Ovary (tissue), 9 donors: ENCODE measurements around the gene FOLR2. TPM values are rescaled to one million over a fixed set of nuclear protein-coding genes. Genes with fewer than 3 reads are reported as not detected.

Experiments used
- DNase-seq, 5 donors: peaks; one replicate each; pipeline ENCODE4 v3.0.0-alpha.2; 2019 to 2020
- H3K27ac ChIP-seq, 2 donors: fragments of 200-600 bp; one replicate each; pipeline versions ENCODE4 v1.5.1 to v1.8.0; 2019 to 2022
- H3K27me3 ChIP-seq: fragments of 200-600 bp; one replicate; pipeline ENCODE4 v1.8.0; 2022
- H3K36me3 ChIP-seq: fragments of 200-600 bp; sonication (generic); one replicate; pipeline ENCODE4 v1.5.1; 2019
- H3K4me1 ChIP-seq: one replicate; pipeline ENCODE4 v1.8.1; 2013; ENCODE audit warnings: mild to moderate bottlenecking, moderate library complexity; ENCODE audit not compliant: insufficient read depth
- H3K4me3 ChIP-seq: fragments of 200-600 bp; sonication (generic); one replicate; pipeline ENCODE4 v1.5.1; 2017
- H3K9me3 ChIP-seq, 2 donors: fragments of 200-600 bp in 1 of 2; sonication (generic) in 1 of 2; one replicate each; pipeline versions ENCODE4 v1.5.1 to v1.8.1; 2013 to 2019; ENCODE audit warnings: mild to moderate bottlenecking in 1 of 2, moderate library complexity in 1 of 2
- CTCF ChIP-seq, 3 donors: fragments of 450-650 bp in 2 of 3; fragments of 200-600 bp in 1 of 3; IDR thresholded peaks; one replicate each; pipeline versions ENCODE4 v1.5.1 to v1.8.0; 2016 to 2022; ENCODE audit warnings: antibody characterized with exemption in 3 of 3, mild to moderate bottlenecking in 1 of 3
- EP300 ChIP-seq: sonication (generic); formaldehyde crosslinking; IDR thresholded peaks from one replicate; pipeline ENCODE4 v1.6.1; 2017; ENCODE audit warnings: antibody characterized with exemption
- POLR2A ChIP-seq: fragments of 450-650 bp; IDR thresholded peaks from one replicate; pipeline ENCODE4 v1.6.1; 2017; ENCODE audit warnings: antibody characterized with exemption, mild to moderate bottlenecking, moderate library complexity
- WGBS, 3 donors: extraction: QIAGEN DNeasy Blood & Tissue Kit in 1 of 3; methylation state at CpG; one replicate each; pipeline versions ENCODE4 v1.1.5 to v1.1.7; 2013 to 2017; 5-methylcytosine and 5-hydroxymethylcytosine counted together
- intact Hi-C, 4 donors: fragments of 100-400 bp; cut with DNase I; formaldehyde crosslinking; loops; one replicate each; pipeline versions ENCODE4 v1.11.0 to v1.15.1; 2022 to 2023
- polyA plus RNA-seq, 2 donors: library from polyadenylated mRNA; stranded (reverse); fragments of 200-250 nt in 1 of 2; fragments of 350-450 nt in 1 of 2; fragmentation: Illumina TruSeq in 1 of 2; extraction: RNeasy Lipid Tissue Mini Kit (QIAGEN cat#74804) in 1 of 2; gene quantifications; one replicate each; pipeline ENCODE4 v1.2.3, GENCODE V29; 2013 to 2014
- total RNA-seq, 7 donors: library from RNA; depleted of rRNA in 2 of 7; stranded (reverse); fragments of >200 nt in 2 of 7; fragmentation: NEBNext Ultra II Directional in 3 of 7; extraction: Animal tissue kit (Norgen Biotek cat#: 25700) in 3 of 7; gene quantifications; one replicate each; pipeline versions ENCODE4 v1.1.0 to v1.2.4, GENCODE V29; 2016 to 2023
- donor health status: DM: no; HTN: no; CAD: no; lungs with moderate emphysema.
- donor health status: DM: no; HTN: no; CAD: no.
- donor health status: Bipolar disorder and iron deficiency.
- donor health status: DM: yes; HTN: yes; CAD: no.
- donor health status: DM: no; HTN: no; CAD: no.
- donor health status: DM: yes; HTN: yes; CAD: no.

FOLR2 gene
- total and polyA plus RNA-seq, 9 donors: 2.4 to 45.7 (median 10.1) TPM

- intact Hi-C loops: no loop called here
- peak in 4 of 5 donors; percentile 37 to 63 (median 58) for DNase-seq
- no peaks in the 10 kb centered on the region for H3K27me3 ChIP-seq
- 55 to 60% (median 59%) methylated on average over 16 of the region's 16 CpGs for WGBS, 3 donors
- no peak overlapping the region for H3K4me3 ChIP-seq
- H3K4me1 ChIP-seq: peaks cover 11% of the 10 kb centered on the region
- no peak for TF ChIP-seq POLR2A
- TF ChIP-seq CTCF (IDR thresholded peaks at IDR 0.05): peak; percentile 25 to 35 (median 25)
- H3K9me3 ChIP-seq: no peaks in the 10 kb centered on the region
- H3K36me3 ChIP-seq: no peaks in the 10 kb centered on the region
- H3K27ac ChIP-seq: no peak overlapping the region
Observed at GRCh38 chr11:72238040-72238450, 21.5 kb downstream of the FOLR2 start.

GRCh38 chr11:72238492-72239312, 22.1 kb downstream of the FOLR2 start:
- no peaks in the 10 kb centered on the region for H3K9me3 ChIP-seq
- peaks cover 11% of the 10 kb centered on the region for H3K4me1 ChIP-seq
- peaks cover 4% of the 10 kb centered on the region for H3K27me3 ChIP-seq
- 56 to 61% (median 59%) methylated on average over 28 of the region's 28 CpGs for WGBS, 3 donors
- TF ChIP-seq CTCF (IDR thresholded peaks at IDR 0.05) (no peak), EP300 (no peak), POLR2A (no peak)
- no peak overlapping the region for H3K27ac ChIP-seq
- peak in 2 of 5 donors; percentile 31 to 32 for DNase-seq
- H3K36me3 ChIP-seq: no peaks in the 10 kb centered on the region
- no peak overlapping the region for H3K4me3 ChIP-seq
- intact Hi-C loops: no loop called here

- Histone ChIP-seq H3K27me3 (peaks cover 11% of the 10 kb centered on the region), H3K9me3 (no peaks in the 10 kb centered on the region), H3K27ac (no peak overlapping the region), H3K36me3 (no peaks in the 10 kb centered on the region), H3K4me1 (peaks cover 11% of the 10 kb centered on the region), H3K4me3 (peak overlapping the region; percentile 25)
- WGBS, 3 donors: 7 to 10% (median 7%) methylated on average over 23 to 25 of the region's 25 CpGs
- intact Hi-C loops: no loop called here
- TF ChIP-seq POLR2A (no peak), EP300 (no peak), CTCF (IDR thresholded peaks at IDR 0.05) (no peak)
- DNase-seq: peak in 2 of 5 donors; percentile 59 to 61
Observed at GRCh38 chr11:72239313-72239848, 22.8 kb downstream of the FOLR2 start.

- Histone ChIP-seq H3K4me3 (peak overlapping the region; percentile 25), H3K27me3 (peaks cover 12% of the 10 kb centered on the region), H3K27ac (no peak overlapping the region), H3K36me3 (no peaks in the 10 kb centered on the region), H3K9me3 (no peaks in the 10 kb centered on the region), H3K4me1 (peaks cover 11% of the 10 kb centered on the region)
- WGBS, 3 donors: 1 to 2% (median 1%) methylated on average over 25 to 69 of the region's 69 CpGs
- TF ChIP-seq EP300: no peak
- peak in 1 of 3 donors; percentile 9 for TF ChIP-seq CTCF (IDR thresholded peaks at IDR 0.05)
- TF ChIP-seq POLR2A: no peak
- DNase-seq: peak in 4 of 5 donors; percentile 41 to 76 (median 68)
- intact Hi-C loops: loop anchor here in 1 of 4 donors (10.0 kb wide), 1 partner anchor 235 kb away; no protein-coding TSS in a partner anchor
Observed at GRCh38 chr11:72239849-72240460, 23.4 kb downstream of the FOLR2 start.
